ENCODE results near the gene RPRD2.
A peak's percentile ranks its signal among the peaks of the same experiment; 100 is the strongest.

RPRD2 gene

DNA sequence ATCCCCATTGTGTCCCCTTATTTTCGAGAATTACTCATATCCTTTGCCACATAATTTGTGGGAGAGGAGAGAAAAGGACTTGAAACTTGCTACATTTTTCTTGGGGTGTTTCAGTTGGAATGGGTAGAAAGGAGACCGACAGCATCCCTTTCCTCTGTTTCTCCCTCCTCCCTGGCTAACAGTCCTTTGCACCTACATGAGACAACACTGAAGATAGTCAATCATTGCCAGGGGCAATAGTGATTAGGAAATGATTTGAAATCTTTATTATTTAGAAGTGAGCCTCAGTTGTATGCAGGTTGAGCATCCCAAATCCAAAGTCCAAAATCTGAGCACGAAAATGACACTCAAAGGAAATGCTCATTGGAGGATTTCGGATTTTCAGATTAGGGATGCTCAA, 115.4 kb downstream of the RPRD2 start:
- Histone ChIP-seq H3K9me3 (ENCODE audit: low read depth, low read length) (no peaks in the 10 kb centered on the region), H3K27ac (no peak overlapping the region), H3K9ac (ENCODE audit: insufficient read length) (no peak overlapping the region), H3K4me3 (no peak overlapping the region), H3K36me3 (ENCODE audit: insufficient read depth, low read length) (no peaks in the 10 kb centered on the region)
- TF ChIP-seq POLR2AphosphoS5 (IDR thresholded peaks at IDR 0.05; ENCODE audit: borderline replicate concordance, low read depth, low read length) (no peak), EZH2 (IDR thresholded peaks at IDR 0.05) (no peak), FOXP2 (optimal IDR thresholded peaks at IDR 0.05; ENCODE audit: control extremely low read depth, extremely low read length, insufficient read depth) (no peak)
- DNase-seq (ENCODE audit: low read depth, low spot score) = no peak

DNA sequence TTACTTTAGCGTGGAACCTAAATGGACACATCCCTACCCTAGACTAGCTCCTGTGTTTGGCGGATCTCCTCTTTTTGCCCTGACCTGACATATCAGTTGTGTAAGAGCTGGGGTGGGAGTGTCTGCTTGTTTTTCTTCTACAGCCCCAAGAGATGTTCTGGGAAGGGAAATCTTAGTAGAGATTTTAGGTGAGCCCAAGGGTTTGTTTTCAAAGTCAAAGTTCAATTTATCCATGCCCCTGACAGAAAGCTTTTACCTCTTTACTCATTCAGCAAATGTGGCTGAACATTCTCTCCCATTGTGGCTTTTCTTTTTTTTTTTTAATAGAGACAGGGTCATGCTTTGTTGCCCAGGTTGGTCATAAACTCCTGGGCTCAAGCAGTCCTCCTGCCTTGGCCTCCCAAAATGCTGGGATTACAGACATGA, 116.0 kb downstream of the RPRD2 start:
- Histone ChIP-seq H3K9ac (ENCODE audit: insufficient read length) (no peak overlapping the region), H3K27ac (no peak overlapping the region), H3K4me3 (no peak overlapping the region), H3K9me3 (ENCODE audit: low read depth, low read length) (no peaks in the 10 kb centered on the region), H3K36me3 (ENCODE audit: insufficient read depth, low read length) (no peaks in the 10 kb centered on the region)
- TF ChIP-seq EZH2 (IDR thresholded peaks at IDR 0.05) (no peak), POLR2AphosphoS5 (IDR thresholded peaks at IDR 0.05; ENCODE audit: borderline replicate concordance, low read depth, low read length) (no peak), FOXP2 (optimal IDR thresholded peaks at IDR 0.05; ENCODE audit: control extremely low read depth, extremely low read length, insufficient read depth) (no peak)
- DNase-seq (ENCODE audit: low read depth, low spot score) = no peak

DNA sequence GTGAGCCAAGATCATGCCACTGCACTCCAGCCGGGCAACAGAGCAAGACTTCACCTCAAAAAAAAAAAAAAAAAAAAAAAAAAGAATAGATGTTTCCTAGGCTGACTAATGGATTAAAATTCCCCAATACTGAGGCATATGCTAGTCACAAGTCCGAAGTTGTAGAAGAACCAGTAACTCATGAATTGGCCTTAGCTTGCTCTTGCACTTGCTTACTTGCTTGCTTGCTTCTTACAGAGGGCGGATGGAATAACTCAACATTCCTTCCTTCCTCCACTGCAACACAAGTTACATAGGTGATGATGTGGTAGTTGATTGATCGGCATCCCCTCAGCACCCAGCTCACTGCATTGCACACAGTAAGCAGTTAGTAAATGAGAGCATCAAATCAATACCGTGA, 120.5 kb downstream of the RPRD2 start:
- no peak for TF ChIP-seq EZH2 (IDR thresholded peaks at IDR 0.05)
- no peak for TF ChIP-seq POLR2AphosphoS5 (IDR thresholded peaks at IDR 0.05; ENCODE audit: borderline replicate concordance, low read depth, low read length)
- no peak for TF ChIP-seq FOXP2 (optimal IDR thresholded peaks at IDR 0.05; ENCODE audit: control extremely low read depth, extremely low read length, insufficient read depth)
- Histone ChIP-seq H3K36me3 (ENCODE audit: insufficient read depth, low read length) (peaks cover 9% of the 10 kb centered on the region), H3K9me3 (ENCODE audit: low read depth, low read length) (no peaks in the 10 kb centered on the region), H3K4me3 (no peak overlapping the region), H3K9ac (ENCODE audit: insufficient read length) (no peak overlapping the region), H3K27ac (no peak overlapping the region)
- DNase-seq (ENCODE audit: low read depth, low spot score) = no peak

DNA sequence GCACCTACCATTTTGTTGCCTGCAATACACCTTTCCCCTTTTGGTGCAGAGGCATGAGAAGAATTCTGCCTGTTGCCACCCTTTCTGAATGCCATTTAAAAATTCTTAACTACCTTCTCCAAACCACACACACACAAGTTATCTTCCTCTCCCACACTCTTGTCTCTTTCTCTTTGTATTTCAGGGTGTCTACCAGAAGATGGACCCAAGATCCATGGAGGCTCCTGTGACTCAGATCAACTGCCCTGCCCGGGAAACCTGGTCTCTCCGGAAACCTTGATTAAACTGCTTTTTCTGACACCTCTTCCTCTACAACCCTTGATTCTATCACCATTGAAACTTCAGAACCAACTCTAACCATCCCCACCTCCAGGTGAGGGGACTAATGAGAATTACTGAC, 120.9 kb downstream of the RPRD2 start:
- H3K9me3 ChIP-seq (ENCODE audit: low read depth, low read length) = no peaks in the 10 kb centered on the region
- H3K9ac ChIP-seq (ENCODE audit: insufficient read length) = no peak overlapping the region
- H3K27ac ChIP-seq = no peak overlapping the region
- H3K36me3 ChIP-seq (ENCODE audit: insufficient read depth, low read length) = peaks cover 9% of the 10 kb centered on the region
- no peak for DNase-seq (ENCODE audit: low read depth, low spot score)
- no peak overlapping the region for H3K4me3 ChIP-seq
- TF ChIP-seq POLR2AphosphoS5 (IDR thresholded peaks at IDR 0.05; ENCODE audit: borderline replicate concordance, low read depth, low read length) (no peak), EZH2 (IDR thresholded peaks at IDR 0.05) (no peak), FOXP2 (optimal IDR thresholded peaks at IDR 0.05; ENCODE audit: control extremely low read depth, extremely low read length, insufficient read depth) (no peak)

DNA sequence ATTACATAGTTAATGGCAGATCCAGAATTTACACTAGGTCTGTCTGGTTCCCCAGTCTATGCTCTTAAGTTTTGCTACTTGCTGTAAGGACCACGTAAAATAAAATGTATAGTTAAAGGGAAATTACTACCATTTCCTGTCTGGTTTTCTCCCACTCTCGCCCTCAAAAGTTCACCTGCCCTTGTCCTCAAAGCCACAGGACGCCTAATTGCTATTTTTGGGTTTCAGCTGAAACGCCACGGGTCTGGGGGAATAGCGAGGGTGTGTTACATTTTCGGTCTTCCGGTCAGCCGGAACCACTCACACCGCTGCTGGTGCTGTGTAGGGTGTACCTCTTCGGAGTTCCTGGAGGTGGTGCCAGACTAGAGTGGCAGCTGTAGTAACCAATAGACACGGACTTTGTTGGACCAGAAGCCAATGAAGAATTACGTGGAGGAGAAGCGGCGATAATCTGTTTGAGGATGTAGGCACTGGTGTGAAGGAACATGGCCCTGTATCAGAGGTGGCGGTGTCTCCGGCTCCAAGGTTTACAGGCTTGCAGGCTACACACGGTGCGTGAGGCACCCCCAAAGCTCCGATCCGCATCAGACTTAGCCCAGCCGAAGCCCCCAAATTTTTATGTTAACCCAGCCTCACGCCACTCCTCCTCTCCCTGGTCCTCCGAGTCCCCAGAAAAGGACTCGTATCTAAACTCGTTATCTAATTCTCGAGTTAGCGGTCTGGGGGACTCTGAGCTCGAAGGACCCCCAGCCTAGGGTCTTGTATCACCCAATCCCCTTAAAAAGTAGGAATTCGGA, 123.2 kb downstream of the RPRD2 start, which contains the start of gene TARS2:
TARS2 (plus strand) TSS at position 454 of the 797 bp plus-strand sequence; CDS start at position 486, 32 bp downstream.
- DNase-seq (ENCODE audit: low read depth, low spot score) = peak; percentile 92
- H3K36me3 ChIP-seq (ENCODE audit: insufficient read depth, low read length) = peaks cover 22% of the 10 kb centered on the region
- TF ChIP-seq POLR2AphosphoS5 (IDR thresholded peaks at IDR 0.05; ENCODE audit: borderline replicate concordance, low read depth, low read length) (peak; percentile 88), EZH2 (IDR thresholded peaks at IDR 0.05) (no peak)
- no peaks in the 10 kb centered on the region for H3K9me3 ChIP-seq (ENCODE audit: low read depth, low read length)
- peak within 1 kb of the TSS; percentile 74 for H3K27ac ChIP-seq
- peak within 1 kb of the TSS; percentile 89 for H3K9ac ChIP-seq (ENCODE audit: insufficient read length)
- H3K4me3 ChIP-seq = peak within 1 kb of the TSS; percentile 96

DNA sequence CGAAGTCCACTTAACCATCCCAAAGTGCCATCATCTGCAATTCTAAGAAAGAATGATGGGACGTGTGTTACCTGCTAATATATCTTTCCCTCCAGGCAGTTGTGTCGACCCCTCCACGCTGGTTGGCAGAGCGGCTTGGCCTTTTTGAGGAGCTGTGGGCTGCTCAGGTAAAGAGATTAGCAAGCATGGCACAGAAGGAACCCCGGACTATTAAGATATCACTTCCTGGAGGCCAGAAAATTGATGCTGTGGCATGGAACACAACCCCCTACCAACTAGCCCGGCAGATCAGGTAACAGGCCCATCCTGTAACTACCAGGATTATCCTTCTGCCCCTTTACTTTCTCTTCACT, 123.8 kb downstream of the RPRD2 start:
- DNase-seq (ENCODE audit: low read depth, low spot score) = no peak
- Histone ChIP-seq H3K27ac (no peak overlapping the region), H3K4me3 (peak overlapping the region; percentile 96)

DNA sequence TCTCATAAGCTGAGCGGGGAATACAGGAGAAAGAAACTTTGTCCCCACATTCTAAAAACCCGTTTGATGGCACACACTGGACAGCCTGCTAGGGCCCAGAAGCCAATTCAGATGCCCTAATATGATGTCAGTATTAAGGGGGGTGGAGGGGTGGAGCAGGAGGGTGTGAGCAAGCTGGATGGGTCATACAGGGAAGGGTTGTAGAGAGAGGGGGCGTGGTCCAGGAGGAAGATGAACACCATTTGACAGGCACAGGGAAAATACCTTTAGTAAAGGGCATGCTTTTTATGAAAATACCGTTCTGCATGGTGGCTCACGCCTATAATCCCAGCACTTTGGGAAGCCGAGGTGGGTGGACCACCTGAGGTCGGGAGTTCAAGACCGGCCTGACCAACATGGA, 129.2 kb downstream of the RPRD2 start:
- Histone ChIP-seq H3K9ac (ENCODE audit: insufficient read length) (no peak overlapping the region), H3K27ac (no peak overlapping the region), H3K9me3 (ENCODE audit: low read depth, low read length) (no peaks in the 10 kb centered on the region), H3K36me3 (ENCODE audit: insufficient read depth, low read length) (peaks cover 25% of the 10 kb centered on the region), H3K4me3 (no peak overlapping the region)
- DNase-seq (ENCODE audit: low read depth, low spot score) = no peak
- TF ChIP-seq POLR2AphosphoS5 (IDR thresholded peaks at IDR 0.05; ENCODE audit: borderline replicate concordance, low read depth, low read length) (no peak), FOXP2 (optimal IDR thresholded peaks at IDR 0.05; ENCODE audit: control extremely low read depth, extremely low read length, insufficient read depth) (no peak), EZH2 (IDR thresholded peaks at IDR 0.05) (no peak)

More for the DNA sequence above, 123.8 kb downstream of the RPRD2 start:
- Histone ChIP-seq H3K9ac (ENCODE audit: insufficient read length) (peak overlapping the region; percentile 76), H3K36me3 (ENCODE audit: insufficient read depth, low read length) (peaks cover 22% of the 10 kb centered on the region), H3K9me3 (ENCODE audit: low read depth, low read length) (no peaks in the 10 kb centered on the region)
- TF ChIP-seq EZH2 (IDR thresholded peaks at IDR 0.05) (no peak), FOXP2 (optimal IDR thresholded peaks at IDR 0.05; ENCODE audit: control extremely low read depth, extremely low read length, insufficient read depth) (no peak), POLR2AphosphoS5 (IDR thresholded peaks at IDR 0.05; ENCODE audit: borderline replicate concordance, low read depth, low read length) (no peak)

DNA sequence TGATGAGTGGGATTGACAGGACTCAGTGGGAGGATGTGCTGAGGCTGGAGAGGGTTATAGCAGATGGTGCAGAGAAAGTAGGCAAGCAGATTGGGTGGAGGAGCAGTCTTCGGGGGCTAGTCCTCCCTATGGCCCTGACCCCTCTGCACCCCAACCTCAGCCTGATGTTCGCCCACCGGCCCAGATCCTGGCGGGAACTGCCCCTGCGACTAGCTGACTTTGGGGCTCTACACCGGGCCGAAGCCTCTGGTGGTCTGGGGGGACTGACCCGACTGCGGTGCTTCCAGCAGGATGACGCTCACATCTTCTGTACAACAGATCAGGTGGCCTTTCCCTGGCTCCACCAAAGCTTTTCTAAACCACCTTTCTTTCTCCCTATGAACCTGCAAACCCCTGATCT, 134.4 kb downstream of the RPRD2 start:
- Histone ChIP-seq H3K9me3 (ENCODE audit: low read depth, low read length) (no peaks in the 10 kb centered on the region), H3K9ac (ENCODE audit: insufficient read length) (no peak overlapping the region), H3K36me3 (ENCODE audit: insufficient read depth, low read length) (peaks cover 11% of the 10 kb centered on the region; the same call in 1 of the 2 replicates), H3K4me3 (no peak overlapping the region), H3K27ac (no peak overlapping the region)
- no peak for TF ChIP-seq EZH2 (IDR thresholded peaks at IDR 0.05)
- TF ChIP-seq POLR2AphosphoS5 (IDR thresholded peaks at IDR 0.05; ENCODE audit: borderline replicate concordance, low read depth, low read length) = no peak
- no peak for TF ChIP-seq FOXP2 (optimal IDR thresholded peaks at IDR 0.05; ENCODE audit: control extremely low read depth, extremely low read length, insufficient read depth)
- no peak for DNase-seq (ENCODE audit: low read depth, low spot score)
